ENCODE data around the gene NPPB. TPM values are rescaled to one million over a fixed set of nuclear protein-coding genes. Genes with fewer than 3 reads are reported as not detected.

Gene NPPB
- total and polyA plus RNA-seq, 2 donors from 2014 or later = not detected

GRCh38 chr1:11822091-11822490 is 36.7 kb downstream of the NPPB start:
- no peaks in the 10 kb centered on the region for H3K27me3 ChIP-seq (ENCODE audit: control insufficient read depth, insufficient read depth, low read length)
- no peaks in the 10 kb centered on the region for H3K4me1 ChIP-seq (ENCODE audit: control insufficient read depth in 2 of 3, insufficient read depth in 2 of 3, low read depth in 1 of 3, low read length in 3 of 3)
- no peak overlapping the region for H3K27ac ChIP-seq (ENCODE audit: low read depth in 2 of 2, low read length in 2 of 2)
- H3K36me3 ChIP-seq (ENCODE audit: control insufficient read depth in 2 of 3, insufficient read depth in 3 of 3, low read length in 3 of 3) = peaks cover 4 to 51% (median 40%) of the 10 kb centered on the region in 3 donors
- no peak overlapping the region for H3K9ac ChIP-seq (ENCODE audit: low read length in 3 of 3)
- TF ChIP-seq CTCF (IDR thresholded peaks at IDR 0.05; ENCODE audit: borderline replicate concordance, extremely low read depth, insufficient read depth) = no peak
- FAIRE-seq (no peak), DNase-seq (no peak)
- intact Hi-C loops (cut with DNase I) = no loop called here
- H3K4me3 ChIP-seq (ENCODE audit: low read length in 3 of 3) = no peak overlapping the region
- H3K9me3 ChIP-seq (ENCODE audit: control insufficient read depth in 2 of 3, insufficient read depth in 1 of 3, low read length in 3 of 3) = no peaks in the 10 kb centered on the region

GRCh38 chr1:11817192-11817591 is 41.6 kb downstream of the NPPB start:
- no peak for TF ChIP-seq CTCF (IDR thresholded peaks at IDR 0.05; ENCODE audit: borderline replicate concordance, extremely low read depth, insufficient read depth)
- H3K4me1 ChIP-seq (ENCODE audit: control insufficient read depth in 2 of 3, insufficient read depth in 2 of 3, low read depth in 1 of 3, low read length in 3 of 3) = no peaks in the 10 kb centered on the region
- peaks cover 7 to 46% (median 24%) of the 10 kb centered on the region in 3 donors for H3K36me3 ChIP-seq (ENCODE audit: control insufficient read depth in 2 of 3, insufficient read depth in 3 of 3, low read length in 3 of 3)
- FAIRE-seq (no peak), DNase-seq (no peak)
- no peak overlapping the region for H3K4me3 ChIP-seq (ENCODE audit: low read length in 3 of 3)
- H3K9me3 ChIP-seq (ENCODE audit: control insufficient read depth in 2 of 3, insufficient read depth in 1 of 3, low read length in 3 of 3) = no peaks in the 10 kb centered on the region
- H3K9ac ChIP-seq (ENCODE audit: low read length in 3 of 3) = no peak overlapping the region
- H3K27me3 ChIP-seq (ENCODE audit: control insufficient read depth, insufficient read depth, low read length) = no peaks in the 10 kb centered on the region
- intact Hi-C loops (cut with DNase I) = no loop called here
- no peak overlapping the region for H3K27ac ChIP-seq (ENCODE audit: low read depth in 2 of 2, low read length in 2 of 2)

DNA sequence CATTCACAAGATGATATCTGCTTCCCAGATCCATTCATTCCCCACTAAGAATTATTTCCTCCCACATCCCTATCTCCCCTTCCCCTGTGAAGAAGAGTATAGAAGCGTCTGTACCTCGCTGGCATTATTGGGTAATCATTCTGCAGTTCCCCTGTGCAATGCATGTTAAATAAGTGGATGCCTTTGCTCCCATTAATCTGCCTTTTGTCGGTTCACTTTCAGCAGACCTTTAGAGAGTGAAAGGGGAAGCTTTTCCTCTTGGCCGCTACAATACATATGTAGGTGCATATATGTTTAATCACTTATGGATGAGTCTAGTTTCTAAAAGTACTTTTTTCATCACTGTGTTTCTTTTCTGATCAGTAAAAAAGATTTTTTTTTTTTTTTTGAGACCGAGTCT is 45.7 kb downstream of the NPPB start:
- H3K27ac ChIP-seq (ENCODE audit: low read depth in 2 of 2, low read length in 2 of 2) = no peak overlapping the region
- no peak overlapping the region for H3K9ac ChIP-seq (ENCODE audit: low read length in 3 of 3)
- H3K9me3 ChIP-seq (ENCODE audit: control insufficient read depth in 2 of 3, insufficient read depth in 1 of 3, low read length in 3 of 3) = no peaks in the 10 kb centered on the region
- no peak for DNase-seq
- H3K27me3 ChIP-seq (ENCODE audit: control insufficient read depth, insufficient read depth, low read length) = no peaks in the 10 kb centered on the region
- intact Hi-C loops (cut with DNase I) = no loop called here
- no peak for TF ChIP-seq CTCF (IDR thresholded peaks at IDR 0.05; ENCODE audit: borderline replicate concordance, extremely low read depth, insufficient read depth)
- peaks cover 0 to 3% (median 0%) of the 10 kb centered on the region in 3 donors for H3K4me1 ChIP-seq (ENCODE audit: control insufficient read depth in 2 of 3, insufficient read depth in 2 of 3, low read depth in 1 of 3, low read length in 3 of 3)
- H3K4me3 ChIP-seq (ENCODE audit: low read length in 3 of 3) = no peak overlapping the region
- peaks cover 11 to 57% (median 25%) of the 10 kb centered on the region in 3 donors for H3K36me3 ChIP-seq (ENCODE audit: control insufficient read depth in 2 of 3, insufficient read depth in 3 of 3, low read length in 3 of 3)
- no peak for FAIRE-seq

Other genes starting within 250 kb of the NPPB start
- gene FBXO2, start 204.5 kb downstream of the NPPB start, total RNA-seq = 10.2 TPM
- gene FBXO2, start 204.5 kb downstream of the NPPB start, polyA plus RNA-seq (ENCODE audit: insufficient read depth, low read depth, low replicate concordance) = 38.4 TPM
- gene FBXO44, start 204.1 kb downstream of the NPPB start, total RNA-seq = 22.5 TPM
- gene FBXO44, start 204.1 kb downstream of the NPPB start, polyA plus RNA-seq (ENCODE audit: insufficient read depth, low read depth, low replicate concordance) = 66.6 TPM
- gene FBXO6, start 194.7 kb downstream of the NPPB start, total RNA-seq = 8.1 TPM
- 11.2 TPM for gene FBXO6, start 194.7 kb downstream of the NPPB start, polyA plus RNA-seq (ENCODE audit: insufficient read depth, low read depth, low replicate concordance)
- 36.8 TPM for gene MAD2L2, start 177.8 kb downstream of the NPPB start, total RNA-seq
- 51.7 TPM for gene MAD2L2, start 177.8 kb downstream of the NPPB start, polyA plus RNA-seq (ENCODE audit: insufficient read depth, low read depth, low replicate concordance)
- 0.28 TPM for gene DRAXIN, start 167.2 kb downstream of the NPPB start, total RNA-seq
- gene DRAXIN, start 167.2 kb downstream of the NPPB start, polyA plus RNA-seq (ENCODE audit: insufficient read depth, low read depth, low replicate concordance) = 0.17 TPM
- 66.1 TPM for gene AGTRAP, start 122.8 kb downstream of the NPPB start, total RNA-seq
- gene AGTRAP, start 122.8 kb downstream of the NPPB start, polyA plus RNA-seq (ENCODE audit: insufficient read depth, low read depth, low replicate concordance) = 140 TPM
- gene C1orf167, start 96.8 kb downstream of the NPPB start, total RNA-seq = 4.2 TPM
- 1.9 TPM for gene C1orf167, start 96.8 kb downstream of the NPPB start, polyA plus RNA-seq (ENCODE audit: insufficient read depth, low read depth, low replicate concordance)
- gene MTHFR, start 53.0 kb downstream of the NPPB start, total RNA-seq = 65.5 TPM
- 10.6 TPM for gene MTHFR, start 53.0 kb downstream of the NPPB start, polyA plus RNA-seq (ENCODE audit: insufficient read depth, low read depth, low replicate concordance)
- 26.0 TPM for gene CLCN6, start 52.8 kb downstream of the NPPB start, total RNA-seq
- 7.1 TPM for gene CLCN6, start 52.8 kb downstream of the NPPB start, polyA plus RNA-seq (ENCODE audit: insufficient read depth, low read depth, low replicate concordance)
- gene NPPA, start 11.2 kb downstream of the NPPB start, total RNA-seq = 0.50 TPM
- not detected for gene NPPA, start 11.2 kb downstream of the NPPB start, polyA plus RNA-seq (ENCODE audit: insufficient read depth, low read depth, low replicate concordance)
- gene KIAA2013, start 67.5 kb upstream of the NPPB start, total RNA-seq = 42.5 TPM
- gene KIAA2013, start 67.5 kb upstream of the NPPB start, polyA plus RNA-seq (ENCODE audit: insufficient read depth, low read depth, low replicate concordance) = 52.1 TPM
- gene PLOD1, start 75.8 kb upstream of the NPPB start, total RNA-seq = 58.8 TPM
- 103 TPM for gene PLOD1, start 75.8 kb upstream of the NPPB start, polyA plus RNA-seq (ENCODE audit: insufficient read depth, low read depth, low replicate concordance)
- gene MFN2, start 121.5 kb upstream of the NPPB start, total RNA-seq = 77.6 TPM
- gene MFN2, start 121.5 kb upstream of the NPPB start, polyA plus RNA-seq (ENCODE audit: insufficient read depth, low read depth, low replicate concordance) = 41.1 TPM
- gene MIIP, start 160.6 kb upstream of the NPPB start, total RNA-seq = 24.7 TPM
- gene MIIP, start 160.6 kb upstream of the NPPB start, polyA plus RNA-seq (ENCODE audit: insufficient read depth, low read depth, low replicate concordance) = 28.5 TPM
- 0.94 TPM for gene TNFRSF8, start 204.4 kb upstream of the NPPB start, total RNA-seq
- gene TNFRSF8, start 204.4 kb upstream of the NPPB start, polyA plus RNA-seq (ENCODE audit: insufficient read depth, low read depth, low replicate concordance) = 0.97 TPM

Measured in kidney (tissue), 14 donors.